Neural cell (in vitro differentiated cells): ENCODE measurements around the gene C2CD2. TPM values are rescaled to one million over a fixed set of nuclear protein-coding genes. Genes with fewer than 3 reads are reported as not detected.

Experiments used
- H2AFZ ChIP-seq: fragments of 200-600, 300-800 bp; sonication (generic), shearing (Covaris generic); 2 replicates; pipeline ENCODE4 v1.6.0; 2014; ENCODE audit warnings: low read depth, mild to moderate bottlenecking, antibody characterized with exemption, low read length, moderate library complexity
- H3F3A ChIP-seq: fragments of 200-600 bp; shearing (Covaris generic); 2 replicates; pipeline ENCODE4 v1.6.1; 2016; ENCODE audit warnings: mild to moderate bottlenecking, moderate library complexity, mixed read lengths, antibody characterized with exemption, low read length; ENCODE audit not compliant: insufficient read depth, poor library complexity, severe bottlenecking
- H3K27ac ChIP-seq: fragments of 200-600, 300-800 bp; sonication (generic), shearing (Covaris generic); 2 replicates; pipeline ENCODE4 v1.5.1; 2014; ENCODE audit warnings: mild to moderate bottlenecking, low read length, moderate library complexity
- H3K27me3 ChIP-seq: fragments of 300-800, 200-600 bp; sonication (generic), shearing (Covaris generic); 2 replicates; pipeline ENCODE4 v1.6.0; 2014; ENCODE audit warnings: mild to moderate bottlenecking, low read depth, low read length, moderate library complexity; ENCODE audit not compliant: insufficient read depth
- H3K36me3 ChIP-seq: fragments of 300-800, 200-600 bp; sonication (generic), shearing (Covaris generic); 2 replicates; pipeline ENCODE4 v1.5.1; 2014; ENCODE audit warnings: mild to moderate bottlenecking, antibody characterized with exemption, low read length, moderate library complexity; ENCODE audit not compliant: insufficient read depth
- H3K4me2 ChIP-seq: fragments of 300-800, 200-600 bp; sonication (generic), shearing (Covaris generic); 2 replicates; pipeline ENCODE4 v1.6.0; 2014; ENCODE audit warnings: mild to moderate bottlenecking, low read length
- H3K4me3 ChIP-seq: fragments of 300-800, 200-600 bp; sonication (generic), shearing (Covaris generic); 2 replicates; pipeline ENCODE4 v1.5.1; 2014; ENCODE audit warnings: mild to moderate bottlenecking, low read length, moderate library complexity
- H3K79me2 ChIP-seq: fragments of 200-600 bp; shearing (Covaris generic); replicated peaks from 2 replicates; pipeline ENCODE4 v1.6.0; 2014; ENCODE audit warnings: mild to moderate bottlenecking, low read length, moderate library complexity; ENCODE audit not compliant: insufficient read depth
- H3K9ac ChIP-seq: fragments of 300-800, 200-600 bp; sonication (generic), shearing (Covaris generic); 2 replicates; pipeline ENCODE4 v1.6.1; 2016; ENCODE audit warnings: mild to moderate bottlenecking, low read length, mixed read lengths
- H3K9me2 ChIP-seq: fragments of 200-600 bp; shearing (Covaris generic); 2 replicates; pipeline ENCODE4 v1.6.1; 2016; ENCODE audit warnings: mild to moderate bottlenecking, low read length, mixed read lengths; ENCODE audit not compliant: insufficient read depth
- H3K9me3 ChIP-seq: fragments of 200-600, 300-800 bp; sonication (generic), shearing (Covaris generic); 2 replicates; pipeline ENCODE4 v1.6.1; 2016; ENCODE audit warnings: mild to moderate bottlenecking, mixed run types, low read length, moderate library complexity, mixed read lengths
- H4K20me1 ChIP-seq: fragments of 200-600 bp; shearing (Covaris generic); 2 replicates; pipeline ENCODE4 v1.6.1; 2016; ENCODE audit warnings: mild to moderate bottlenecking, mixed run types; ENCODE audit not compliant: insufficient read depth
- EP300 ChIP-seq: fragments of 450-650 bp; conservative IDR thresholded peaks from 2 replicates; pipeline ENCODE4 v1.6.1; 2014; ENCODE audit warnings: antibody characterized with exemption, mild to moderate bottlenecking, moderate library complexity; ENCODE audit not compliant: poor library complexity, severe bottlenecking
- EZH2 ChIP-seq: fragments of 200-600, 300-800 bp; shearing (Covaris generic), sonication (generic); IDR thresholded peaks from 2 replicates; pipeline ENCODE4 v1.6.1; 2014; ENCODE audit warnings: antibody characterized with exemption, low read length, borderline replicate concordance, mild to moderate bottlenecking; ENCODE audit not compliant: insufficient read depth, poor library complexity, severe bottlenecking
- MXI1 ChIP-seq: fragments of 450-650 bp; conservative IDR thresholded peaks from 2 replicates; pipeline ENCODE4 v1.6.1; 2014; ENCODE audit warnings: antibody characterized with exemption, mild to moderate bottlenecking; ENCODE audit not compliant: poor library complexity, severe bottlenecking
- POLR2AphosphoS5 ChIP-seq: IDR thresholded peaks from 2 replicates; pipeline ENCODE4 v1.6.1; 2012
- RAD21 ChIP-seq: fragments of 450-650 bp; conservative IDR thresholded peaks from 2 replicates; pipeline ENCODE4 v1.6.1; 2014; ENCODE audit warnings: antibody characterized with exemption, mild to moderate bottlenecking, moderate library complexity
- SMC3 ChIP-seq: fragments of 450-650 bp; conservative IDR thresholded peaks from 2 replicates; pipeline ENCODE4 v1.6.1; 2014; ENCODE audit warnings: antibody characterized with exemption, mild to moderate bottlenecking, moderate library complexity; ENCODE audit not compliant: poor library complexity
- TAF1 ChIP-seq: IDR thresholded peaks from 2 replicates; pipeline ENCODE4 v1.6.1; 2012; ENCODE audit warnings: low read depth
- polyA plus RNA-seq: library from polyadenylated mRNA; depleted of rRNA; stranded (reverse); fragments of >200 nt; gene quantifications from 2 replicates; pipeline ENCODE4 v1.2.3, GENCODE V29; 2014
- TF ChIP-seq, protein P1 (sequence below): fragments of 450-650 bp; IDR thresholded peaks from 2 replicates; pipeline ENCODE4 v1.5.1; 2014; ENCODE audit warnings: antibody characterized with exemption, mild to moderate bottlenecking, moderate library complexity; ENCODE audit not compliant: poor library complexity, severe bottlenecking
- TF ChIP-seq, protein P2 (sequence below): IDR thresholded peaks from 2 replicates; pipeline ENCODE4 v1.6.1; 2012; ENCODE audit warnings: borderline replicate concordance

C2CD2 gene
- polyA plus RNA-seq, 1 donor from 2014 or later: 0.88 TPM

DNA sequence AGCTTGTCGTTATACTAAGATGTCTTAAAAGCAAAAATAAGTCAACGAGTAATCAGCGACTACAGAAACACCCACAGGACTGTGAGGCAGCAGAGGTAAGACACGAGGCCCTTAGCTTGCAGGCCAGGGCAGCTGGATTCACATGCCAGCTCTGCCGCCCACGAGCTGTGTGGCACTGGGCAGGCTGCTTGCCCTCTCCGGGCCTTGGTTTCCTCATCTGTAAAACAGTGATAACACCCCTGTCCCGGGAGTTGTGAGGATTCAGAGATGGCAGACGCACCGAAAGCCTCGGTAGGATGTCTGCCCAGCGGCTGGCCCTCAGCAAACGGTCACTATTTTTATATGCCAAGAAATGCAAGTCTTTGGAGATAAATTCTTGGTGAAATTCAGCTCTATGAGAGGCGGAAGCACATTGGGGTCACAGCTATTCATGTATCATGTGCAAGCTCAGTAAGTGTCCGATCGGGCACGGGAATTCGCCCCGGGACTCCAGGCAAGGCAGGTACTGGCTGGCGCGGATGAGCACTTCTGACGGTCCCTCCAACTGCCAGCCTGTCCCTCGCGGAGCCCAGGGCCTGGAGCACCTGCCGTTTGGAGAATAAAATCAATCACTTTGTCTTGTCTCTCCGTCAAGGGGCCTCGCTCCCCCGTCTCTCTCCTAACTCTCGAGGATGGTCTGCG is 1.1 kb downstream of the C2CD2 start:
- Histone ChIP-seq H3K4me2 (no peak overlapping the region), H3K27ac (no peak overlapping the region), H3K9me3 (no peaks in the 10 kb centered on the region), H4K20me1 (no peaks in the 10 kb centered on the region), H3K27me3 (peaks cover 18% of the 10 kb centered on the region), H3K9me2 (no peaks in the 10 kb centered on the region), H3K4me3 (peak overlapping the region; percentile 53), H3K9ac (peak overlapping the region; percentile 5), H3F3A (no peaks in the 10 kb centered on the region), H2AFZ (no peak overlapping the region), H3K79me2 (no peaks in the 10 kb centered on the region), H3K36me3 (no peaks in the 10 kb centered on the region)
- TF ChIP-seq SMC3 (no peak), TAF1 (no peak), EP300 (no peak), EZH2 (no peak), RAD21 (no peak), POLR2AphosphoS5 (no peak), MXI1 (no peak)
- TF ChIP-seq, protein P1, sequence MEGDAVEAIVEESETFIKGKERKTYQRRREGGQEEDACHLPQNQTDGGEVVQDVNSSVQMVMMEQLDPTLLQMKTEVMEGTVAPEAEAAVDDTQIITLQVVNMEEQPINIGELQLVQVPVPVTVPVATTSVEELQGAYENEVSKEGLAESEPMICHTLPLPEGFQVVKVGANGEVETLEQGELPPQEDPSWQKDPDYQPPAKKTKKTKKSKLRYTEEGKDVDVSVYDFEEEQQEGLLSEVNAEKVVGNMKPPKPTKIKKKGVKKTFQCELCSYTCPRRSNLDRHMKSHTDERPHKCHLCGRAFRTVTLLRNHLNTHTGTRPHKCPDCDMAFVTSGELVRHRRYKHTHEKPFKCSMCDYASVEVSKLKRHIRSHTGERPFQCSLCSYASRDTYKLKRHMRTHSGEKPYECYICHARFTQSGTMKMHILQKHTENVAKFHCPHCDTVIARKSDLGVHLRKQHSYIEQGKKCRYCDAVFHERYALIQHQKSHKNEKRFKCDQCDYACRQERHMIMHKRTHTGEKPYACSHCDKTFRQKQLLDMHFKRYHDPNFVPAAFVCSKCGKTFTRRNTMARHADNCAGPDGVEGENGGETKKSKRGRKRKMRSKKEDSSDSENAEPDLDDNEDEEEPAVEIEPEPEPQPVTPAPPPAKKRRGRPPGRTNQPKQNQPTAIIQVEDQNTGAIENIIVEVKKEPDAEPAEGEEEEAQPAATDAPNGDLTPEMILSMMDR: no peak
- TF ChIP-seq, protein P2, sequence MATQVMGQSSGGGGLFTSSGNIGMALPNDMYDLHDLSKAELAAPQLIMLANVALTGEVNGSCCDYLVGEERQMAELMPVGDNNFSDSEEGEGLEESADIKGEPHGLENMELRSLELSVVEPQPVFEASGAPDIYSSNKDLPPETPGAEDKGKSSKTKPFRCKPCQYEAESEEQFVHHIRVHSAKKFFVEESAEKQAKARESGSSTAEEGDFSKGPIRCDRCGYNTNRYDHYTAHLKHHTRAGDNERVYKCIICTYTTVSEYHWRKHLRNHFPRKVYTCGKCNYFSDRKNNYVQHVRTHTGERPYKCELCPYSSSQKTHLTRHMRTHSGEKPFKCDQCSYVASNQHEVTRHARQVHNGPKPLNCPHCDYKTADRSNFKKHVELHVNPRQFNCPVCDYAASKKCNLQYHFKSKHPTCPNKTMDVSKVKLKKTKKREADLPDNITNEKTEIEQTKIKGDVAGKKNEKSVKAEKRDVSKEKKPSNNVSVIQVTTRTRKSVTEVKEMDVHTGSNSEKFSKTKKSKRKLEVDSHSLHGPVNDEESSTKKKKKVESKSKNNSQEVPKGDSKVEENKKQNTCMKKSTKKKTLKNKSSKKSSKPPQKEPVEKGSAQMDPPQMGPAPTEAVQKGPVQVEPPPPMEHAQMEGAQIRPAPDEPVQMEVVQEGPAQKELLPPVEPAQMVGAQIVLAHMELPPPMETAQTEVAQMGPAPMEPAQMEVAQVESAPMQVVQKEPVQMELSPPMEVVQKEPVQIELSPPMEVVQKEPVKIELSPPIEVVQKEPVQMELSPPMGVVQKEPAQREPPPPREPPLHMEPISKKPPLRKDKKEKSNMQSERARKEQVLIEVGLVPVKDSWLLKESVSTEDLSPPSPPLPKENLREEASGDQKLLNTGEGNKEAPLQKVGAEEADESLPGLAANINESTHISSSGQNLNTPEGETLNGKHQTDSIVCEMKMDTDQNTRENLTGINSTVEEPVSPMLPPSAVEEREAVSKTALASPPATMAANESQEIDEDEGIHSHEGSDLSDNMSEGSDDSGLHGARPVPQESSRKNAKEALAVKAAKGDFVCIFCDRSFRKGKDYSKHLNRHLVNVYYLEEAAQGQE: no peak

DNA sequence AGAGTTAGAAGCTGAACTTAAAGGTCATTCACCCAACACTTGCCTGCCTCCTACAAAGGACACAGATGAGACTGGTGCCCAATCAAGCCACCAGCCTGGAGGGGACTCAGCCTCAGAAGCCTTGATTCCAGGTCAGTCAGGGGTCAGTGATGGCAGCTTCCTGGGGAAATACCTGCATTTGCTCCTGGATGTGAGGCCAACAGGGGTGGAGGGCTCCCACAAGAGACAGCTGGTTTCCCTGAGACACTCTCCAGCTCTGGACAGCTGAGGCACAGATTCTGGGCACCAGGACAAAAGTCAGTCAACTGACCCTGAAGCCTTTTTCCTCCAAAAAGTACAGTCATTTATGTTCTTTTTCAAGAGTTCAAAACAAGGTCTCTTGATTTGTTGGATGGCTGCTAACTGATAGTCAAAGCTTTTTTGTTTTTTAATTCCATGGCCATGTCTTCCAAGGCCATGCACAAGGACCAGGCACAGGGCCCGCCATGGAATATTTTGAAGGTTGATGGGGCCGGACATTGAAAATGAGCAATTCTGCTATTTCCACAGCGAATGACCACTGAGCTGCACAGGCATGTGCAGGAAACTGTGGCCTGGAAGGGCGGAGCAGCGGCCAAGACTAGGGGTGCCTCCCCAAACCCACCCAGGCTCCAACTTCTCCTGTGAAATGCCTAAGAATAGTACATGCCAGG is 1.8 kb downstream of the C2CD2 start:
- H3K9me2 ChIP-seq: no peaks in the 10 kb centered on the region

More for the DNA sequence above, 1.8 kb downstream of the C2CD2 start:
- Histone ChIP-seq H3K4me2 (no peak overlapping the region), H3K9me3 (no peaks in the 10 kb centered on the region), H3K27me3 (peaks cover 18% of the 10 kb centered on the region), H2AFZ (no peak overlapping the region), H3K4me3 (no peak overlapping the region), H3K79me2 (no peaks in the 10 kb centered on the region), H3K27ac (no peak overlapping the region), H3K9ac (no peak overlapping the region), H3F3A (no peaks in the 10 kb centered on the region), H3K36me3 (no peaks in the 10 kb centered on the region), H4K20me1 (no peaks in the 10 kb centered on the region)
- TF ChIP-seq, protein P1: no peak
- TF ChIP-seq EZH2: no peak
